DMS 273 (cell line): ENCODE data around the gene IL21R.

ENCODE experiments used
- DNase-seq: peaks from one replicate; lab custom pipeline; 2025; ENCODE audit not compliant: unreplicated experiment; lab: John Stamatoyannopoulos, UW

The IL21R gene

GRCh38 chr16:27483624-27484023 is 81.7 kb downstream of the IL21R start:
- no peak for DNase-seq

GRCh38 chr16:27485126-27485525 is 83.2 kb downstream of the IL21R start:
- DNase-seq: no peak

GRCh38 chr16:27485811-27486210 is 83.8 kb downstream of the IL21R start:
- DNase-seq: no peak

DNA sequence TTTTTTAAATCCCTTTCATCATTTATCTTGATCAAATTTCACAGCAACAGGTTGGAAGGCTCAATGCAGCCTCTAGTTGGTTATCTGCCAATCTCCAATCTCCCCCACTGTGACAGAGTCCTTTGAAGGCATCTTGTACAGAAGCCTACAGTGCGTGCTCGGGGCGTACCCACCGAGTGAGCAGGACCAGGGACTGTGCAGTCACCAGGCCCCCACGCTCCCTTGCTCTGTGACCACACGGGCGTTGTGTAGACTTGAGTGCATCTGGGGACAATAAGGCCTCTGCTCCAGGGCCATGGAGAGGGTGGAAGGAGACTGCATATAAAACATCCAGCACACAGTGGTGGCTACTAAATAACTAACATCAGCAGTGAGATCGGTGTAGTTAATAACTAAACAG is 84.4 kb downstream of the IL21R start:
- DNase-seq: no peak

DNA sequence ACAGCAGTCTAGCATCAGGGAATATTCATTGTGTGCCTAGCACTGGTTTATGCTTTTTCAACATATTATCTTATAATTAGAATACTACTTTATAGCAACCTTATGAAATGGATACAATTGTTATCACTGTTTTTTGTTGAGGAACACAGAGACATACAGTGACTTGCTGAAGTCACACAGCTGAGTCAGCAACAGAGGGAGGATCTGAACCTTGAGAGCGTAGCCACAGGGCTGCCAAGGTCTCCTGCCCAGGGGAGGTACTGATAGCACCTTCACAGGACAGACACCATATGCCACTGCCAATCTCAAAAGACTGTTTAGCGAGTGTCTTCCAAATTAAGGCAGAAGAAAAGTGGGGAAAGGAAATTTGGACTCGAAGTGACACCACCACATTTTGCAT is 84.8 kb downstream of the IL21R start:
- no peak for DNase-seq

GRCh38 chr16:27489421-27489820 is 87.4 kb downstream of the IL21R start:
- DNase-seq: no peak

GRCh38 chr16:27489906-27490305 is 87.9 kb downstream of the IL21R start:
- peak; percentile 34 for DNase-seq

GRCh38 chr16:27491894-27492587 is 90.1 kb downstream of the IL21R start:
- no peak for DNase-seq

GRCh38 chr16:27492588-27492979 is 90.6 kb downstream of the IL21R start:
- DNase-seq: no peak

DNA sequence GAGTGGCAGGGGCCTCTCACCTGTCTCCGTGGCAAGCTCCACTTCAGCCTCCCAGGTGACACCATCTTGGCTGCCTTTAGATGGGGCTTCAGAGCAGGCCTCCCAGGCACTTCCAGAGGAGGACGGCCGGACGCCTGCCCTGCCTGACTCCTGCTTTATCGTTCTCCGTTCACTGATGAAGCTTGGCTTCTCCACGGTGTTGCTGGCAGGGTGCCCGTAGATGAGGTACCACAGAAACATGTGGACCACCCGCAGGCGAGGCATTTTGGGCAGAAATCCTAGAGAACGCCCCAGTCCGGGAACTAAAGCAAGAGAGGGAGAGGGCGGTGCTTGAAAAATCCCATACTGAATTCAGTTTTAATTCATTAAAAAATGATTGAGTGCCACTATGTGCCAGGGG is 93.2 kb downstream of the IL21R start:
- no peak for DNase-seq

GRCh38 chr16:27498031-27498825 is 96.3 kb downstream of the IL21R start:
- DNase-seq: no peak

DNA sequence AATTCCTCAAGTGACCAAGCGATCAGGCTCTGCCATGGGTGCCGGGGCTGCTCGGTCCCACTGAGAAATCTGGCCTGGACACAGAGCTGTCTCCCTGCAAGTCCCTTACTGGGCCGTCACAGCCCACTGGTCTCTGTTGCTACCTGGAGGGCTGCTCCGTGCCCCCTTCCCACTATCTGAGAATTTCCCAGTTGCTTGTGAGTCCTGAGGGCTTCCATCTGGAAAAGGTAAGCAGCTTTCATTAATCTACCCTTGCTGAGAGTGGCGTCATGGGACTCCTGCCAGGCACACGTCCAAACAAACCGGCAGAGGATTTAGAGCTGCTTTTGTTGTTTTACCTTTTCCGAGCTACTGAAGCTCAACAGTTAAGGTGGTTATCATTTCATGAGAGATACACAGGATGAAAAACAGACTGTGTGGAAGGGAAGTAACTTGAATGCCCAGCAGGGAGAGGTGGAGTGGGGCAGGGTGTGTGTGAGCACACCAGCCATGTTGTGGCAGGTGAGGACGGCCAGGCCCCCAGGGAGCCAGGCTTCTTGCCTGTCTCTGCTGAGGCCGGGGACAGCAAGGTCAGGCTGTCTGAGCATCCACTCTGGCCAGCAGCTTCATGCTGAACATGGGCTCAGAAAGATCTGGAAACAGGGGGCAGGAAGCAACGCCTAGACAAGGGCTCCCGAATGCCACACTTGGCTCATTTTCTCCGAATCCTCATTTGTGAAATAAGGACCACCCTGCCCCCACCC is 97.1 kb downstream of the IL21R start:
- no peak for DNase-seq

- DNase-seq: no peak
Observed at GRCh38 chr16:27499659-27500055, 97.7 kb downstream of the IL21R start.

GRCh38 chr16:27500801-27501200 is 98.8 kb downstream of the IL21R start:
- DNase-seq: no peak
